Esophagus muscularis mucosa (tissue), 3 donors: Measurements from ENCODE around the gene DDAH1.

Source experiments
- CTCF ChIP-seq, 3 experiments: fragments of 200-600 bp in 2 of 3; fragments of 450-650 bp in 1 of 3; sonication (generic) in 2 of 3; IDR thresholded peaks; one replicate each; pipeline ENCODE4 v1.5.1; 2017 to 2019; ENCODE audit warnings: antibody characterized with exemption in 3 of 3, mild to moderate bottlenecking in 2 of 3, moderate library complexity in 1 of 3
- POLR2AphosphoS5 ChIP-seq, 2 donors: sonication (generic); formaldehyde crosslinking; IDR thresholded peaks; one replicate each; pipeline ENCODE4 v1.6.1; 2017; ENCODE audit warnings: antibody characterized with exemption in 2 of 2

DNA sequence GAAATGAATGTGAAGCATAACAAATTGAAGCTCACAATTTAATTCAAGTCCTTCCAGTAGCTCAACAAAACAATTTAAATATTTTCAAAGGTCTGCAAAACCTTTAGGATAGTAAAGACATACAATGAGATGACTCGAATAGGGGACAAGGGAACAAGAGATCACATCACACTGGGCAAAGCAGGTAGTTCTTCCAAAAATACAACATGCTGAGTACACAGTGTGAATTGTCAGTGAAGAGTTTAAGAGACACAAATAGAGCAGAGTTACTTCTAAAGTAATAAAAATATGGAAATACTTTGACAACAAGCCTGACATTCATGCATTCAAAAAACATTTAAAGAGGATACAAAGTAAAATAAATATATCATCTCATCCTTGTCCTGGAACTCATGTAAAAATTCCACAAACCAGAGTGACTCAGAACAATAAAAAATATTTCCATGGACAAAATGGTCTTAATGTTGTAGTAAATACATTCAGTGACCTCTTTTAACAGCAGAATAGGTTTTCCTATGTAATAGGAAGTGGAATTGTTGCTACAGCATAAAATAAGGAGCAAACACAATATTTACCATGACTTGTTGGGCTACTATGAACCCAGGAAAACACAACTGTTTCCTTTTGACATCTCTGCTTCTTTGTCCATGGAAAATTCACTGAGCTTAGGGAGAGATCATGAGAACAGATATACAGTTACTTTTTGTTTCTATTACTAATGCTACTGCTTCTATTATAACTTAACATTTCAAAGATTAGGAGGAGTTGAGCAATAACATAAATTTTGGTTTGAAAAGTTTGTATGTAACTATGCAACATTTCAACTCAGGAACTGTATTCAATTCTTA lies 104.9 kb downstream of the DDAH1 start:
- TF ChIP-seq CTCF (IDR thresholded peaks at IDR 0.05) (no peak), POLR2AphosphoS5 (IDR thresholded peaks at IDR 0.05) (no peak)
